Stimulated activated CD4-positive, alpha-beta T cell treated with anti-CD3 and anti-CD28 coated beads, Interleukin-2, amount 100 ng/mL, for 24 hours (primary cell): ENCODE results near the gene LAD1.

Experiments
- DNase-seq, 2 donors: peaks; one replicate each; pipeline ENCODE4 v3.0.0-alpha.2; 2020

Gene LAD1

DNA sequence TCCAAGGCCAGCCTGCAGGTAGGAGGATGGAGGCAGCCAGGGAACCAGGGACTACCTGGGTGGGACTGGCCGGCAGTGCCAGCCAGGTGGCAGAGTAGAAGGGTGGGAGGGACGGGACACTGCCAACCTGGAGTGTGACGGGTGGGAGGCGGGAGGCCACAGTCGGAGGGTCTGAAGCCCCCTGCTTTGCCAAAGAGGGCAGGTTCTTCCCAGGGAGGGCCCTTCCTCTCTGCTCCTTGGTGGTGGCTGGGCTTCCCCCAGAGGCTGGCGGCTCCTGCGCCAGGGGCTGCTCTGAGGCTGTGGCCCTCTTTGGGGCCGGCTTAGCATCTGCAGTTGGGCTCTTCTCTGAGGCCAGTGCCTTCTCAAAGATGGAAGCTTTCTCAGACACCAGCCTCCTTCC lies 12.9 kb downstream of the LAD1 start:
- DNase-seq, result no peak

DNA sequence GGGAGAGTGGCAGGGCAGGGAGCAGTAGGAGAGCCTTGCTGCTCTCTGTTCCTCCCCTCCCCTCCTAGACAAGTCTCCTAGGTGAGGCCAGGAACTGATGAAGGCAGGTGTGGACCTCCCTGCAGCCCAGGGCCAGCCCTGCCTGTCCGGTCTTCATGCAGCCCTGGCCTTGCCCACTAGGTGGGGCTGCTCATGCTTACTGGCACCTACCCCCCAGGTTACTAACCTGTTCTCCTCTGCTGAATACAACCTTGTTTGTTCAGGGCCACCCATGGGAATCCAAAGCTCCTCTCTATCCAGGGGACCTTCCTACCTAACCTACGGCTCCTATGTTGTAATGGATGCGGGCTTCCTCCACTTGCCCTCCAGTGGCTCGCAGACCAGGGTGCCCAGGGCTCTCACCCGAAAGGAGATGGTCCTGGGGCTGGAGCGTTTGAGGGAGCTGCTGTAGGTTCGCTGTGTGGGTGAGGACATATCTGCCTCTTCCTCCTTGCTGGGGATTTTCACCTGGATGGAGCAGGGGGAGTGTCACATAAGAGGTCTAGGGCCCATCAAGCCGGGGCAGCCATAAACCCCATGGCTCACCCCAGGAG lies 13.7 kb downstream of the LAD1 start:
- DNase-seq, result peak; percentile 28 to 66

DNA sequence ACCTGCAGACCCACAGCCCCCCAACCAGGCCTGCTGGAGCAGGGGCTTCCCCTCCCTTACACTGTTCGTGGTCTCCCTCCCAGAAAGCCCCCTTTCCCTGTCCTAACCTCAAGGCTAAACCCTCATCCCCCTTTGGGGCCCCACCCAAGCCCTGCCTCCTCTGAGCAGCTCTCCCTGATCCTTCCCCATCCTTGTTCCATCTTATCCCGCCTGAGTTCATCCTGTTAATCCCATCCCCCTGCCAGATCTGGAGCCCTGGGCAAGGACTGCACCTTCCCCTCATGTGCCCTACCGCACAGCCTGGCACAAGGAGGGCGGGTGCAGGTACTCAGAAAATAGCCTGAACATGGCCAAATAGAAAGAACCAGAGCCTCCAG lies 14.7 kb downstream of the LAD1 start:
- DNase-seq, result no peak

DNA sequence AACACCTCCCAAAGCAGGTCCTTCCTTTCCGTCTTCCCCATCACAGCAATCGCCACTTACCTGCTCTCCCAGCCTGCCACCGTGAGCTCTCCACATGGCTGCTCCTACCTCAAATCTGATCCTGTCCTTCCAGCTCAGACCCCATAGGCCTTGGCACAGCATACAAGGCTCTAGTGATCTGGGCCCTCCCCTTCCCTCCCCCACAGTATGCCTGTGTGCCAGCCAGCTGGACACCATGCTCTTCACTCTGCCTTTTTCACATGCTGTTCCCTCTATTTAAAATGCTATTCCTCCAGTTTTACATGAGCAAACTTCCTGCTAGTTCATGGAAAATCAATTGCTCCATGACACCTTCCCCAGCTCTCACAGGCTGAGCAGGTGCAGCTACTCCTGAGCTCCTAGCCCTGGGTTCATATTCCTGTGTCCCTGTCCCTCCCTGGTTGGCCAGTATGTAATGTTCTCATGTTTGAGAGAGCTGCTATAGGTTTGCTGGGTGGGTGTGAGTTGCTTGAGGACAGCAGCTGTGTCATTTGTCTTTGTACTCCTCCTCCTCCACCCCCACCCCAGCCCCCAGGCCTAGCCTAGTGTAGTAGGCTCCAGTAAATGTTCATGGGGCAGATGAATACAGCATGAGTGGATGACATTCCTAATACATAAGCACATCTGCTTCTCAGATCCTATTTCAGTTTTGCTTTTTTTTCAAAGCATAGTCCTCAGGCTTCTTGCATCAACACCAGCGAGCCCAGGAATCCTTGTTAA lies 15.3 kb downstream of the LAD1 start:
- DNase-seq, result no peak

DNA sequence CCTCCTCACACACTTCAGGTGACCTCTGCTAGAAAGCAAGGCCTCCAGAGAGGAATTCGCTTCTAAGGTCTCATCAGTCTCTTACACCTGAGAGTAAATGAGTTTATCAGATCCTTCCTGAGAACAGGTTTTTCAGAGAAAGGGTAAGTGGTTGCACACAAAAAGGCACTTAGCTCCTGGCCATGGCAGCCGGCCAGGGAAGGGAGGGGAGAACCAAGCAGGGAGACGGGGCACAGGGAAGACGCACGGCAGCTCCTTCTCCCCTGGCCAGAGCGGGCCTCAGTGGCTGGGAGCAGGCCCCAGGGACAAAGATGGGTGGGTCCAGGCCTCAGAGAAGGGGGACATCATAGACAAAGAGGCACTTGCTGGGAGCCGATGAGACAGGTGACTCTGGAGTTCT lies 18.0 kb downstream of the LAD1 start:
- DNase-seq, result no peak

DNA sequence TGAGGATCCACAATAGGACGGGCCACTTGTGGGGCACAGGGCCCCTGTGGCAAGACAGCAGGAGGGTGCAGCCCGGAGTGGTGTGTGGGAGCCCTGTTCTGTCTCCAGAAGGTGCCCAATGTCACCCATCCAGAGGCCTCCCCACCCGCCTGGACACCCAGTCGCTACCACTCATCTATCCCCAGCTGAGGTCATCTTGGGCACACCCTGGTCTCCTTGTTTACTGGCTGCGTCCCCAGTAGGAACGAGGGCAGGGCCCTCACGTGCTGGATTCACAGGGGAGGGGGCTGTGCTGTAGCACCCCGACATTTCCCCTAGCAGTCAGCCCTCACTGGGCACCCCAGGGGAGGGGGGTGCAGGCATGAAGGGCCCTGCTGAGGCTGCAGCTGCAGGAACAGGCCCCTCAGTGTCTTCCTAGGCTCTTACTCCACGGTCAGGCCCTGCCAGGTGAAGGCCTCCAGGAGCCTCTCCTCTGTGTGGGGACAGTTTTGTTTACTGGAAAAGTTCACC lies 19.3 kb downstream of the LAD1 start:
- no peak for DNase-seq

DNA sequence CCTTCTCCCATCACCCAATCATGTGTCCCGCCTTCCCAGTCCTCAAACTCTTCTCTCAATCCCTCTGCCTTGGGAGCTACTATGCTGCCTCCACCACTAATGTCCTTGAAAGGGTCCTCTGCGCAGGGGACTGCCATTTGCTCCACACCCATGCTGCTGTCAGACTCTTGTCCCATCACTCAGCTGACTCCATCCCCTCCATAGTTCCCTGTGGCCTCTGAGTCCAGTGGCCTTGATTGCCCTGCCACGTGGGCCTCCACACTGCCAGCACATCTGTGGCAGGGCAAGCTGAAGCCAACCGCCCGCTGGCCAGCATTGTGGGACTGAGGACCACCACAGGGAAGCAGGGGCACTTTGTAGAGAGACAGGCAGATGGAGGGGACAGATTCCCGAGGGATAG lies 20.3 kb downstream of the LAD1 start:
- no peak for DNase-seq

DNA sequence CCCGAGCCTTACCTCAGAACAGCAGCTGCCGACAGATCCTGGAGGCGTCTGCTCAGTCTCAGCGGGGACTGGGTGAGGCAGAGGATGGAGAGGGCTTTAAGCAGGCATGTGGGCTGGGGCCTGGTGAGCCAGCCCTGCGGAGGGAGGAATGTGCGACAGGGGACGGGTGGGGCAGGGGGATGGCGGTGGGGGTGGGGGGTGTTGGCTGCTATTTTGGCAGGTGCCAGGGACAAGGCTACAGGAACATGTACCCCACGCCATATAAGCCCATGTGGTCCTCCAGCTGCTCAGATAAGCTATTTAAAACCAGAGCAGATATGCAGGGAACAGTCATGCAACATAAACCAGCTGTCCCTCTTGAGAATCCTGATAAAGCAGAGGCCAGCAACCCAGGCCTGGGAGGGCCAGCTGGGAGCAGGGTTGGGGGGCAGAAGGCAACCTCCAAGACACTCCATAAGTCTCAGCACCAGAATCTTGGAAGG lies 21.5 kb downstream of the LAD1 start, which contains the start of gene TNNT2:
TSS of gene TNNT2 (minus strand) at position 70 of the 482 bp plus-strand sequence. CDS start 4,426 bp downstream, outside the sequence.
- no peak for DNase-seq

DNA sequence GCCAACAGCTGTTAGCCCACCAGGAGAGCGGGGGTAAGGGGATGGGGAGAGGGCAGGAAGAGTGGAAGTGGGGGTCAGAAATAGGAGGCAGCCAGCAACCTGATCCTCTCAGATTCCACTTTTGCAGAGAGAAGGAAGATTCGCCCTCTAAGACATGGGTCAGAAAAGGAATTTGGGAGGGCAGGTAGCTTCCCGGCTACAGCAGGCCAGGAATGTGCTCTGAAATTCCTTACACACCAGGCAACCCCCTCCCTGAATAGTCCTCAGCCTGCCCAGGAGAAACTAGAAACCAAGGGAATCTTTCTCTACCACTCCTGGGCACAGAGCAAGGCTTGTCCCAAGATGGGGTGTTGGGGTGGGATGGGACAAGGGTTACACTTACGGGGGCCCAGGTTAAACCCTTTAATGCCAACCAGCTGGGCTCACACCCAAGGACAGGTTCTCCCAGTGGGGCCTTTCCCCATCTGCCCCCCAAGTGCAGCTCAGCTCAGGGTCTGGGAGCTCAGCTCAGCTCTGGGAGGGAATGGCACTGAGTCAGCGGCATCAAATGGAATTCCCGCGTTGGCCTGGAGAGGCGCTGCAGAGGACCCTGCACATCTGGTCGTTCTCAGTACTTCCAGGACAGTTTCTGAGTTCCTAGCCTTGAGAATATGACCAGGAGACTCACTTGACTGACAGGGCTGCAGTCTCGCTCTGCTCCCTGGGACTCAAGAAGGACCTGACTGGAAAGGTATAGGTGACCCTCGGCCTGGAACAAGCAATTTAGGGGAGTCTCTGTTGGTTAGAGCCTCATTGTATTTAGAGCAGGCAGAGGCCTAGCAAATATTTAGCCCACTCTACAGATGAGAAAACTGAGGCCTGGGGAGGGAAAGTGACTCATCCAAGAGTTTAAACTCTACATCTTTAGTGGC lies 22.4 kb downstream of the LAD1 start:
- DNase-seq, result peak in 1 of 2 donors; percentile 28

DNA sequence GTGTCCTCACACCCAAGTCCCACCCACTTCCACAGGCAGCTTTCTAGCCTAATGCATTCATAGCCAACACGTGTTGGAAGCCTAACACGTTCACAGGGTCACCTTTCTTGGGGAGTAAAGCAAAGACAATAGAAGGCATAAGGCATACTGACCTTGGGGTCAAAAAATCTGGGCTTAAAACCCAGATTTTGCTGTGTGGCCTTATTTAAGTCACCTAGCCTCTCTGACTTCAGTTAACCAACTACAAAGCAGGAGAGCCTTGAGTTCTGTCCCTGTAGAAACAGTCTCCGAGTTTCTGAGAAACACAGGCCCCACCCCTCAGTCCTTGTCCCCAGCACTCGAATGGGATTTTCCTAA lies 23.0 kb downstream of the LAD1 start:
- DNase-seq, result no peak

DNA sequence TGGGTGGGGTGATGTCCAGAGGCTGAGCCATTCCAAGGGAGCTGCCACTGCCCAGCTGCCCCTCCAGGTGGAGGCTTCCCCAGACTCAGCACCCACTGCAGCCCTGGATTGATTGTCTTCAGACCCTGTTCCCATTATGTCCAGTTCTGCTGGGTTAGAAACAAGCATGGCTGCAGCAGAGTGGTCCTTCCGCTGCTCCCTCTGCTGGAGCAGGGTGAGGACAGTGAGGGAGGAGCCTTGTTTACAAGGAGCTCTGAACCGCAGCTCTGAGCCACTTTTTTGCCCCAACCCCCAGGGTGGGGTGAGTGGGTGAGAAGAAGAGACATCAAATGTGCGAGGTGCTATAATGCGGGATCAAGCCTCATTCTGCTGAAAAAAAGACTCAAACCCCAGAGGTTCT lies 24.0 kb downstream of the LAD1 start:
- DNase-seq, result no peak

DNA sequence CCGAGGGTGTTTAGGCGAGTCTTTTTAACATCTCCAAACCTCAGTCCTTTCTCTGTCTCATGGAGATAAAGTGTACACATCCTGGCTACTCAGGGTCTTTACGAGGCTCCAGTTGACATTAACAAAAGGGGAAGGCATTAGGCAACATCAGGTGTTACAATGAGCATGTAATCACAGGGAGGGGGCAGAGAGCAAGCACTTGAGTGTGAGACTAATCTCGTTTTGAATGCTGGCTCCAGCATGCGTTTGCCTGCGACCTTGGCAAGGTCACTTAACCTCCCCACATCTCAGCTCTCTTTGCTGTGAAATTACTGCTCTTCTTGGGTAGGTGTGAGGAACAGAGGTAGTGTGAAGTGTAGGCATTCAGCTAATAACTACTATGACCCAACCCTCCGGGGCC lies 24.8 kb downstream of the LAD1 start:
- no peak for DNase-seq

DNA sequence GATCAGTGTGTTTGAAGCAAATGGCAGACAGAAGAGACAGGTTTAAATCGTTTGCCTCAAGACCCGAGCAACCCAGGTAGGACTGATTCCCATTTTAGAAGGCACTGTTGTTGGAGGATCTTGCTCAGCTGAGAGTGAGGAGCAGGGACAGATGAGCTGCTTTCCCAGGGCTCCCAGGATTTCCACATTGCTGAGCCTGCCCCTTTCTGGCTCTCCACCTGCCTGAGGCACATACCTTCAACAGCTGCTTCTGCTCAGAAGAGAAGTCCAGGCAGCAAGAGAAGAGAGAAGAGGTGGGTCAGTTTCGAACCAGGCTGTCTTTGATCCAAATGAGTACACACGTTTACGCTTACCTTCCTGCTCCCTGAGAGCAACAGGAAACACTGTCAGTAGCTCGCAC lies 27.3 kb downstream of the LAD1 start:
- DNase-seq, result no peak

DNA sequence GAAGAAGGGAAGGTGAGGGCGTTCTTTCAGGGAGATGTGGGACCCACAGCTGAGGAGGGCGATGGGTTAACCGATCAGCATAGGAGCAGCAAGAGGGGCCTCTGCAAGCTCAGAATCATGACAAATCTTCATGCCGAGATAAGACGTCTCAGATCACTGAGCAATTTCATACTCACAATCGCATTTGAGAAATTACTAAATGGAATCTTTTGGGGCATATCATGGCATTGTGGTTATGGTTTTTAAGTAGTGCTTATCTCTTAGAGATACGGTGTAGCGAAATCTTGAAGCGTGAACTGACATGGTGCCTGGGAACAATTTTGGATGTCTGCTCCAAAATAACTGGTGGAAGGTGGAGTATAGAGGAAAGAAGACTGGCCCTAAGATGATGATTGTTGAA lies 27.8 kb downstream of the LAD1 start:
- no peak for DNase-seq

DNA sequence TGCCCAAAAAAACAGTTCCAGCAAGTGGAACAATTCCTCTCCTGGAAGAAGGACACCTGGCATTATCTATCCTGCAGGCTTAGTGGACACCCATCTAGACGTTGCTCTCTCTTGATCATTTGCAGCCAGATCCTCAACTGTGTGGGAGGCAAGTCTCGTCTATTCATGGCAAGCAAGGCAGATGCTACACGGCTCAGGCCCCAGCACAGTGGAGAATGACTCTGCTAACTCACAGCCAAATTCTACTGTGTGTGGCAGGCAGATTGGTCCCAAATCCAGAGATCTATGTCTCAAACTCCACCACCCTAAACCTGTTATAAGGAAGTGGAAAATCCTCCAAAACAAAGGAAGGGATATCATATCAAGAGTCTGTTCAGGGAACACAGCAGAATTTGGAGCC lies 28.6 kb downstream of the LAD1 start:
- DNase-seq, result no peak

DNA sequence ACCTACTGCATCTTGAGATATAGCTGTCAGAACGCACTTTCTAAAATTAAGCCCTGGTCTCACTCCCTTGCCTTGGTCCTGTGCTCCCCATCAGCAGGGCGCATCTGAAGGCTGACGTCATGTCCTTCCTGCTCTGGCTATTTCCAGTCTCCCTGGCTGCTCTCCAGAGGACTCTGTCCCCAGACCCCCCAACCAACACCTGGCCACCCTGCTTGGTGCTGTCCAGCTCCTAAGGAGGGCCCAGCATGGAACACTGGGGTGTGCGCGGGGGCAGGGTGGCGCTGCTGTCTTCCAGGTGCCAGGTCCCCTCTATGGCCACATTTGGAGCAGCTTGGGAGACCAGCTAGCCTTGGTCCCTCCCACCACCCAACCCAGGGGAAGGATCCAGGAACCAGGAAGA lies 29.9 kb downstream of the LAD1 start:
- DNase-seq, result no peak

DNA sequence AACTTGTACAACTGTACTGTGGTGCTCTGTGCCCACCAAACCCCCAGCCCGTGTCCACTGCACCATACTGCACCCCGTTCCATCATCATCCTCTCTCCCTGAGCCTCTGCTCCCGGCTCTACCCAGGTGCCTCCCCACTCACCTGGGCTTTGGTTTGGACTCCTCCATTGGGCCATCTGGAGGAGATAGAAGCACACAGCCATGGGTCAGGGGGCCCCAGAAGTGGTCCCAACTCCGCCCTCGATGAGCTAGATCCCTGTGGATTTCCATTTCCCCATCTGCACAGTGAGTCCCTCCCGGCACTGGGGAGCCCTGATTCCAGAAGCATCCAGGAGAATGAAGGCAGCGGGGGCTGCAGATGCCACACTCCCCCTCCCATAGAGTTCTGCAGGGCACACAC lies 32.4 kb downstream of the LAD1 start:
- DNase-seq, result no peak

DNA sequence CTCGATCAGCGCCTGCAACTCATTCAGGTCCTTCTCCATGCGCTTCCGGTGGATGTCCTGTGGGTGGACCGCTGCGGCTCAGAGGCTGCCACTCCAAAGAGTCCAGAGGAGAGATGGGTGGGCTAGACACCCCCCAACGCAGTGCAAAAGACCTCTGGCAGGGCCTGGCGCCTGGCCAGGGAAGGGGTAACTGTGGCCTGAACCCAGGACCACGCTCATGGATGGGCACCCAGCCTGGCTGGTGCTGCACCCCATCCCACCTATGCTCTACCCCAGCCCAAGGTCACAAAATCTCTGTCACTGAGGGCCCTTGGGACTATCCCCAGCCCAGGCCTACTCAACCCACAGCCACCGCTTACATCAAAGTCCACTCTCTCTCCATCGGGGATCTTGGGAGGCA lies 33.9 kb downstream of the LAD1 start:
- no peak for DNase-seq

DNA sequence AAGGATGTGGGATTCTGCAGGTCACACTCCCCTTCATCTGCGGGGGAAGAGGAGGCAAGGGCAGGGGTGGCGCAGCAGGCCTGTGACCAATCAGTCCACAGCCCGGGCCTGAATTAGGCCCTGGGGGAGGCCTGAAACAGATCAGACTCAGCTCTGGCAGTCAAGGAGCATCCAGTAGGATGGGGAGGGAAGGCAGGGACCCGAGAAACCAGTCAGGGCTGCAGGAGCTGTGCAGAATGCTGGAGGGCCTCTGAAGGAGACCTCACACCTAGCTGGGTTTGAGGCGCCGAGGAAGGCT lies 34.4 kb downstream of the LAD1 start:
- no peak for DNase-seq

DNA sequence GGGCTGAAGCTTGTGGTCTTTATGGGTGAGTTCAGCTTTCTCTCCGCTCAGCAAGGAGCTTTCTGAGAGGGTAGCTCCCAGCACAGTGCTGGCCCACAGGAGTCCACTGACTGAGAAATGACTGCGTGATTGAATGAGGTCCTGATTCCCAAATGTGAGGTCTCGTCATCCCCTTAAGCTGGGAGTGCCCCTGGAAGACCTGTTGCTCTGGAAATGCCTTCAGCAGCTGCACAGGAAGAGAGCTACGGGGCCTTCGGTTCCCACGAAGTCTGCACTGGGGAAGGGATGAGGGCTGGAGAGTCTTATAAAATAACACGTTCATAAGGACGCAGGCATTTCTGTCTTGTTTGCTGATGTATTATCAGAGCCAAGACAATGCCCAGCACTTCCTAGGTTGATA lies 35.7 kb downstream of the LAD1 start:
- no peak for DNase-seq

DNA sequence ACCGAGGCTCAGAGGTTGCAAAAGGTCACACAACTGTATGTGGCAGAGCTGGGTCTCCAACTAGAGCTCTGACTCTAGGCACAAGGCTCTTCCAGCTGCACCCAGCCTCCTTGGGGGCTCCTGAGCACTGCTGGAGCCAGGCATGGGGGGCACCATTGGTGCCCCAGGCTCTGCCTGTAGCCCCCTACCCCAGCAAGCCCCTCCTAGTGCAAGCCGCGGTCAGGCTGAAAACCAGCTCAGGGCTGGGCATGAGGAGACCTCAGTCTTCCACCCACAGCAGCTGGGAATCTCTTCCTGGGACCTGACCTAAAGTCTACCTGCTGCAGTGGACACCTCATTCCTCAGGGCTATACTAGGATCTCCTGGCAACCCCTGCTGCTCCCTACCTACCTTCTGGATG lies 36.2 kb downstream of the LAD1 start:
- DNase-seq, result no peak

DNA sequence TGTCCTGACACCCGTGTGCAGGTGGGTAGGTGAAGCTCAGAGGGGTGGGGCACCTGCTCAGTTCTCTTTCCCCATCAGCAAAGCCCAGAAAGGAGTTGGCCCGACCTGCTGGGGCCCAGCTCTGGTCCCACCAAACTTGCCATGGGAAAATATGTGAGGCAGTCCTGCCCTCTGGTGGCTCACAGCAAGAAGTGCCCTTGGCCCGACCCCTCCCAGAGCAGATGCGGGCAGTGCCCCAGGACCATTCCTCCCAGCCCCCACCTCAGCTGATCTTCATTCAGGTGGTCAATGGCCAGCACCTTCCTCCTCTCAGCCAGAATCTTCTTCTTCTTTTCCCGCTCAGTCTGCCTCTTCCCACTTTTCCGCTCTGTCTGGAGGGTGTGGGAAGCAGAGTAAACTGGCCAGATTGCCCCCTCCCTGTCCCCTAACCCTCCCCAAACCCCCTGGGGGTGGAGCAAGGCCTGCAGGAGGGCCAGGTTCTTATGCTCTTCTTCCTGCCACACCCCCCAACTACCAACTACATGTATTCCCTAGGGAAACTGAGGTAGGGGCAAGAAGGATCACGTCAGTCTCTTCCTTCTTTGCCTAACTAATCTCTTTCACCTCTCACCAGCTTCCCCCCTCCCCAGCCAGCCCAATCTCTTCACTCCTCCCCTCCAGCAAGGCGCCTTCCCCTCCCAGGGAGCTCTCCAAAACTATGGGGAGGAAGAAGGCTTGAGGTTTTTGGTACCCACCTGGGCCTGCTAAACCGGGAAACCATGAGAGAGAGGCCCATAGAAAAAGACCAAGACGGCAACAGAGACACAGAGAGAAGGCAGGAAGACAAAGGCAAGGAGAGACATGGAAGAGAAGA lies 37.2 kb downstream of the LAD1 start:
- peak; percentile 26 to 46 for DNase-seq
